ENCODE data around the gene OIT3.
"Not testable (repeated sequence)": the region's sequence is repeated elsewhere in the genome, so short reads cannot be mapped to it uniquely, and the experiment has no call there.

The OIT3 gene

GRCh38 chr10:72885953-72886352 lies 7.6 kb upstream of the OIT3 start:
- H3K4me1 Mint-ChIP-seq (ENCODE audit: low read depth), result peaks cover 8% of the 10 kb centered on the region
- no peak for DNase-seq (ENCODE audit: low spot score)
- no peak overlapping the region for H3K4me3 Mint-ChIP-seq
- H3K36me3 Mint-ChIP-seq (ENCODE audit: low read depth), result peaks cover 5% of the 10 kb centered on the region
- H3K27ac Mint-ChIP-seq, result no peak overlapping the region
- no peaks in the 10 kb centered on the region for H3K9me3 Mint-ChIP-seq
- H3K27me3 Mint-ChIP-seq (ENCODE audit: low read depth), result no peaks in the 10 kb centered on the region

DNA sequence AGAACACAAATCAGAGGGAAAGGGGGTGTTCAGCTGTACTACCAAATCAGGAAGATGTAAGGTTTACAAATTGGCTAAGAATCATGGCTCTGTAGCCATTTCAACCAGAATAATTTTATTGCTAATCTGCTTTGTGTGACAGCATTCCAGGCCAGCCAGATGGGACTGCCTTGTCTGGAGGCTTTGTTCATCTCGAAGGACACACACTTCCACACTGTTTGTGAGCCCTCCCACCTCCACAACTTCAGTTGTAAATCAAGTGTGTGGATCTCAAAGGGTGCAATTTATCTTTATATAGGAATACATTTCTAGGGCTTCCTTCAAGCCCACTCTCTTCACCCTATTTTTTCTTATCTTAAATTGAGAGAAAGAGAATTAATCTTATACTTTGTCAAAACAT lies 6.9 kb upstream of the OIT3 start:
- Mint-ChIP-seq H3K9me3 (no peaks in the 10 kb centered on the region), H3K27me3 (ENCODE audit: low read depth) (no peaks in the 10 kb centered on the region), H3K36me3 (ENCODE audit: low read depth) (peaks cover 5% of the 10 kb centered on the region), H3K4me1 (ENCODE audit: low read depth) (peaks cover 8% of the 10 kb centered on the region), H3K27ac (no peak overlapping the region), H3K4me3 (no peak overlapping the region)
- DNase-seq (ENCODE audit: low spot score), result no peak

- Mint-ChIP-seq H3K4me1 (ENCODE audit: low read depth) (peaks cover 8% of the 10 kb centered on the region), H3K36me3 (ENCODE audit: low read depth) (peaks cover 5% of the 10 kb centered on the region), H3K9me3 (no peaks in the 10 kb centered on the region), H3K27ac (no peak overlapping the region), H3K27me3 (ENCODE audit: low read depth) (no peaks in the 10 kb centered on the region), H3K4me3 (no peak overlapping the region)
- no peak for DNase-seq (ENCODE audit: low spot score)
Observed at GRCh38 chr10:72887043-72887442, 6.5 kb upstream of the OIT3 start.

DNA sequence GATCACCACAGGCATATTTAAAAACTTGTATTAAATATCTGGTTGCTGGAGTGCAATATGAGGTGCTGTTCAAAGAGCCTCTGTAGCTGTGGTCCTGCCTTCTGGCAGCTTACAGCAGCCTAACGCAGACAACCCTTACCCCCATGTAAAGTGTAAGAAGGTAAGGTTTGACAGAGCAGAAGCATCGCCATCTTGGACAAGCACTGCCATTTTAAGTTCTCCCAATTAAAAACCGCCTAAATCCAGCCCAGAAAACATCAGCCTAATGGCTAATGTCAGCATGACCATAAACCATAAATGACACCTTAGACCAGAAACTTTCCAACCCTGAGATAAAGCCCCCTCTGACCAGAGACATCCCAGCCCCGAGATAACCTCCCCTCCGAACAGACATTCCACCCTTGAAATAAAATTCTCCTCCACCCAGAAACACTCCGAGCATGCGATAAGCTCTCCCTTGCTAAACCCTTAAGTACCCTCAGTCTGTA lies 5.3 kb upstream of the OIT3 start:
- Mint-ChIP-seq H3K4me1 (ENCODE audit: low read depth) (peaks cover 8% of the 10 kb centered on the region), H3K36me3 (ENCODE audit: low read depth) (peaks cover 5% of the 10 kb centered on the region), H3K9me3 (no peaks in the 10 kb centered on the region), H3K4me3 (no peak overlapping the region), H3K27ac (no peak overlapping the region), H3K27me3 (ENCODE audit: low read depth) (no peaks in the 10 kb centered on the region)
- DNase-seq (ENCODE audit: low spot score), result no peak

DNA sequence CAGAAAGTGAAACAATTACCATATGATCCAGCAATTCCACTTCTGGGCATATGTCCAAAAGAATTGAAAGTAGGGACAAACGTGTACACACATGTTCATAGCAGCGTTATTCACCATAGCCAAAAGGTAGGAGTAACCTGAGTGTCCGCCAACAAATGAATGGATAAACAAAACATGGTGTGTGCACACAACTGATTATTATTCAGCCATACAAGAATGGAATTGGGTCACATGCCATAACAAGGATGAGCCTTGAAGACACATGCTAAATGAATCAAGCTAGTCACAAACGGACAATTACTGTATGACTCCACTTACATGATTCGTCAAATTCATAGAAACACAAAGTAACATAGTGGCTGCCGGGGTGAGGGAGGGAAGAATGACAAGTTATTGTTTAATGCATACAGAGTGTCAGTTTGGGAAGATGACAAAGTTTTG lies 4.1 kb upstream of the OIT3 start:
- Mint-ChIP-seq H3K27ac (no peak overlapping the region), H3K9me3 (no peaks in the 10 kb centered on the region), H3K4me3 (no peak overlapping the region), H3K27me3 (ENCODE audit: low read depth) (no peaks in the 10 kb centered on the region), H3K4me1 (ENCODE audit: low read depth) (peaks cover 8% of the 10 kb centered on the region), H3K36me3 (ENCODE audit: low read depth) (peaks cover 5% of the 10 kb centered on the region)
- no peak for DNase-seq (ENCODE audit: low spot score)

GRCh38 chr10:72890086-72890485 lies 3.5 kb upstream of the OIT3 start:
- H3K36me3 Mint-ChIP-seq (ENCODE audit: low read depth), result peaks cover 5% of the 10 kb centered on the region
- no peak for DNase-seq (ENCODE audit: low spot score)
- no peak overlapping the region for H3K4me3 Mint-ChIP-seq
- no peaks in the 10 kb centered on the region for H3K9me3 Mint-ChIP-seq
- H3K27ac Mint-ChIP-seq, result no peak overlapping the region
- peaks cover 8% of the 10 kb centered on the region for H3K4me1 Mint-ChIP-seq (ENCODE audit: low read depth)
- no peaks in the 10 kb centered on the region for H3K27me3 Mint-ChIP-seq (ENCODE audit: low read depth)

- no peaks in the 10 kb centered on the region for H3K4me1 Mint-ChIP-seq (ENCODE audit: low read depth)
- H3K36me3 Mint-ChIP-seq (ENCODE audit: low read depth), result no peaks in the 10 kb centered on the region
- no peak overlapping the region for H3K4me3 Mint-ChIP-seq
- no peaks in the 10 kb centered on the region for H3K27me3 Mint-ChIP-seq (ENCODE audit: low read depth)
- H3K27ac Mint-ChIP-seq, result no peak overlapping the region
- no peaks in the 10 kb centered on the region for H3K9me3 Mint-ChIP-seq
- no peak for DNase-seq (ENCODE audit: low spot score)
Observed at GRCh38 chr10:72895236-72895850, 1.8 kb downstream of the OIT3 start.

GRCh38 chr10:72898616-72899015 lies 5.1 kb downstream of the OIT3 start:
- no peaks in the 10 kb centered on the region for H3K4me1 Mint-ChIP-seq (ENCODE audit: low read depth)
- no peak overlapping the region for H3K27ac Mint-ChIP-seq
- no peaks in the 10 kb centered on the region for H3K27me3 Mint-ChIP-seq (ENCODE audit: low read depth)
- H3K36me3 Mint-ChIP-seq (ENCODE audit: low read depth), result no peaks in the 10 kb centered on the region
- no peaks in the 10 kb centered on the region for H3K9me3 Mint-ChIP-seq
- no peak overlapping the region for H3K4me3 Mint-ChIP-seq
- DNase-seq (ENCODE audit: low spot score), result no peak

DNA sequence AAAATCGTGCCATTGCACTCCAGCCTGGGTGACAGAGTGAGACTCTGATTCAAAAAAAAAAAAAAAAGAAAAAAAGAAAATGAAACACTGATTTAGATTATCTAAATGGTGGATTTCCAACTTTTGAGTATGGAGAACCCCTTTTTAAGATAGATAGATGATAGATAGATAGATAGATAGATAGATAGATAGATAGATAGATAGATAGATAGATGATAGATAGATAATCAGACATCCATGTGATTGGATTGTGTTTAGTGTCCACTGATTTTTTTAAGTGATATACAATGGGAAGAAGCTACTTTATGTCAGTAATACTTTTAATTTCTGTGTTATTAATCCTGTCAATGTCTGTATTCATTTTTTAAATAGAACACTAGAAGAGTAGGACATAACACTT lies 6.0 kb downstream of the OIT3 start:
- no peaks in the 10 kb centered on the region for H3K27me3 Mint-ChIP-seq (ENCODE audit: low read depth)
- DNase-seq (ENCODE audit: low spot score), result no peak
- no peaks in the 10 kb centered on the region for H3K36me3 Mint-ChIP-seq (ENCODE audit: low read depth)
- no peaks in the 10 kb centered on the region for H3K9me3 Mint-ChIP-seq
- no peaks in the 10 kb centered on the region for H3K4me1 Mint-ChIP-seq (ENCODE audit: low read depth)
- no peak overlapping the region for H3K4me3 Mint-ChIP-seq
- H3K27ac Mint-ChIP-seq, result no peak overlapping the region

- H3K36me3 Mint-ChIP-seq (ENCODE audit: low read depth); H3K4me1 Mint-ChIP-seq (ENCODE audit: low read depth); DNase-seq (ENCODE audit: low spot score); H3K27ac Mint-ChIP-seq; H3K9me3 Mint-ChIP-seq; H3K4me3 Mint-ChIP-seq; H3K27me3 Mint-ChIP-seq (ENCODE audit: low read depth): not testable (repeated sequence)
Observed at GRCh38 chr10:72903941-72904446, 10.5 kb downstream of the OIT3 start.

DNA sequence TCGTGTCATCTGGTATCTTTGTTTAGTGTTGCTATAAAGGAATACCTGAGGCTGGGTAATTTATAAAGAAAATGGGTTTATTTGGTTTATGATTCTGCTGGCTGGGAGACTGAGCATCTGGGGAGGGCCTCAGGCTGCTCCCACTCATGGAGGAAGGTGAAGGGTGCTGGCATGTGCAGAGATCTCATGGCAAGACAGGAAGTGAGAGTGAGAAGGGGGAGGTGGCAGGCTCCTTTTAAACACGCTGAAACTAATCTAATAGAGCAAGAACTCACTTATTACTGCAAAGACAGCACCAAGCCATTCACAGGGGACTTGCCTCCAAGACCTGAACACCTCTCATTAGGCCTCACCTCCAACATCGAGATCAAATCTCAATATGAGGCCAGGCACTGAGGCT lies 11.3 kb downstream of the OIT3 start:
- no peak overlapping the region for H3K27ac Mint-ChIP-seq
- H3K9me3 Mint-ChIP-seq, result no peaks in the 10 kb centered on the region
- no peak for DNase-seq (ENCODE audit: low spot score)
- H3K4me3 Mint-ChIP-seq, result no peak overlapping the region
- H3K27me3 Mint-ChIP-seq (ENCODE audit: low read depth), result no peaks in the 10 kb centered on the region
- no peaks in the 10 kb centered on the region for H3K36me3 Mint-ChIP-seq (ENCODE audit: low read depth)
- H3K4me1 Mint-ChIP-seq (ENCODE audit: low read depth), result no peaks in the 10 kb centered on the region

GRCh38 chr10:72906446-72906845 lies 12.9 kb downstream of the OIT3 start:
- no peaks in the 10 kb centered on the region for H3K4me1 Mint-ChIP-seq (ENCODE audit: low read depth)
- no peak for DNase-seq (ENCODE audit: low spot score)
- no peaks in the 10 kb centered on the region for H3K9me3 Mint-ChIP-seq
- no peak overlapping the region for H3K4me3 Mint-ChIP-seq
- H3K27ac Mint-ChIP-seq, result no peak overlapping the region
- no peaks in the 10 kb centered on the region for H3K27me3 Mint-ChIP-seq (ENCODE audit: low read depth)
- no peaks in the 10 kb centered on the region for H3K36me3 Mint-ChIP-seq (ENCODE audit: low read depth)

- no peak overlapping the region for H3K4me3 Mint-ChIP-seq
- no peaks in the 10 kb centered on the region for H3K4me1 Mint-ChIP-seq (ENCODE audit: low read depth)
- H3K36me3 Mint-ChIP-seq (ENCODE audit: low read depth), result no peaks in the 10 kb centered on the region
- H3K9me3 Mint-ChIP-seq, result no peaks in the 10 kb centered on the region
- peaks cover 2% of the 10 kb centered on the region for H3K27me3 Mint-ChIP-seq (ENCODE audit: low read depth)
- no peak overlapping the region for H3K27ac Mint-ChIP-seq
- no peak for DNase-seq (ENCODE audit: low spot score)
Observed at GRCh38 chr10:72910705-72911104, 17.2 kb downstream of the OIT3 start.

DNA sequence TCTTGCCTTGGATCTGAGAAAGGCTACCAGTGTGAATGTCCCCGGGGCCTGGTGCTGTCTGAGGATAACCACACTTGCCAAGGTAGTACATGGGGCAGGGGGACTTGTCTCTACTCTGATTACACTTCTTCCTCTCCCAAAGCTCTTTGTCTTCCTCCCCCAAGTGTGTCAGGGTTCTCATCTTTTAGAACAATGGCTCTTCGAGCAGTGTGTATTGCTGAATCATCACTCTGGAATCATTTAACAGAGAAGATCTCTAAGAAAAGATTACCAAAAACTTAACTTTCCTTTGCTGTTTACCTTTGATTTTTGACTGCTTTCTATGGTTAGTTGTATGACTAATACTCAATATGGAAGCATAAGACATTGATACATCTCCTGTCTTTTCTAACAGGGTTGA lies 18.2 kb downstream of the OIT3 start:
- peaks cover 2% of the 10 kb centered on the region for H3K27me3 Mint-ChIP-seq (ENCODE audit: low read depth)

DNA sequence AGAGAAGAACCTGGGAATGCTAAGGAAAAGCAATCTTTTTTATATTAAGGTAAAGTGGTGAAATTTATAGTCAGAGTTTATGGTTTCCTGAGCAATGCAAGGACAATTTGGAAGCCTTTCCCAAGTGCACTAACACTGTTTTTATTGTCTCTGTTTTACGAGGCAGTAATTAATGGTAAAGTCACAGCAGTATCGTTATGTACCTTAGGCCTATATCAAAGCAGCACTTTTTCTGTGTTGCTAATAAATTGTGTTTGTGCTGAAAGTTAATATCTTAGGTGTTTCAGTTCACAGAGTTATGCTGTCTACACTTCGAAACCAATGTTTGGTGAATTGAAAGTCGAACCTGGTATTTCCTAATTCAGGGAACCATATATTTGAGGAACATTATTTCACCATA lies 19.2 kb downstream of the OIT3 start:
- H3K4me1 Mint-ChIP-seq (ENCODE audit: low read depth), result no peaks in the 10 kb centered on the region
- no peak overlapping the region for H3K4me3 Mint-ChIP-seq
- no peaks in the 10 kb centered on the region for H3K9me3 Mint-ChIP-seq
- DNase-seq (ENCODE audit: low spot score), result no peak
- peaks cover 2% of the 10 kb centered on the region for H3K27me3 Mint-ChIP-seq (ENCODE audit: low read depth)
- no peaks in the 10 kb centered on the region for H3K36me3 Mint-ChIP-seq (ENCODE audit: low read depth)
- no peak overlapping the region for H3K27ac Mint-ChIP-seq

More for the DNA sequence above, 18.2 kb downstream of the OIT3 start:
- Mint-ChIP-seq H3K36me3 (ENCODE audit: low read depth) (no peaks in the 10 kb centered on the region), H3K4me1 (ENCODE audit: low read depth) (no peaks in the 10 kb centered on the region), H3K9me3 (no peaks in the 10 kb centered on the region), H3K4me3 (no peak overlapping the region), H3K27ac (no peak overlapping the region)
- DNase-seq (ENCODE audit: low spot score), result no peak

All from T-helper 2 cell treated with Interferon-gamma antibody and Interleukin-4, amounts not matched to agents 5 μg/mL and 100 μg/mL, for 36 hours (primary cell).